ENCODE results near the gene DSE. TPM values are rescaled to one million over a fixed set of nuclear protein-coding genes. Genes with fewer than 3 reads are reported as not detected.

The DSE gene
- total RNA-seq, 1 experiment from 2014 or later, result 38.5 TPM

DNA sequence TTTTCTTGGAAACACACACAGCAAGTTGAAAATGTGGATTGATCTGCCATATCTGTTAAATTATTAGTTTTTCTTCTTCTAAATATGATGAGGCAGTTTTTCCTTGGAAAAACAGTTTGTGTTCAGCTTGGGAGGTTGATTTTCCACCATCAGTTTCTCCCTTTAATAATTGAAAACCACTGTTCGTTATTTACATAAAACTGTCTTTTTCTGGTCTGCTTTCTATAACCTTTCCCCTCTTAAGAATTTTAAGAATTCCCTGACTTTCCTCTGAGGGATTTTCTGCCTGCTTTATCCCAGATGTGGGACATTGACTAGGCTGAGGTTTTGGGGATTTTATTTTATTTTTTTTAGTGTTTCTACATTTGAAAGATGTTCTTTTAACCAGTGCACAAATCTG lies 27.2 kb downstream of the DSE start:
- H3K4me1 ChIP-seq (ENCODE audit: control insufficient read depth in 1 of 2, insufficient read depth in 2 of 2, low read length in 2 of 2), result peaks cover 4 to 9% of the 10 kb centered on the region in 2 experiments; a peak in 2 of 4 replicates
- no peak for DNase-seq (ENCODE audit: low read depth, low spot score)
- peaks cover 37% of the 10 kb centered on the region; the same call in 1 of the 2 replicates for H3K79me2 ChIP-seq (ENCODE audit: insufficient read depth, low read length)
- no peak overlapping the region for H3K27ac ChIP-seq (ENCODE audit: low read depth, low read length)
- no peaks in the 10 kb centered on the region for H3K9me2 ChIP-seq (ENCODE audit: insufficient read depth)
- TF ChIP-seq EZH2 (IDR thresholded peaks at IDR 0.05) (no peak), CTCF (IDR thresholded peaks at IDR 0.05 in 2 of 3, conservative IDR thresholded peaks at IDR 0.05 in 1 of 3; ENCODE audit: borderline replicate concordance in 1 of 3, insufficient read depth in 1 of 3, low read depth in 2 of 3, low read length in 2 of 3) (no peak), ZFX (IDR thresholded peaks at IDR 0.05) (no peak), POLR2AphosphoS5 (IDR thresholded peaks at IDR 0.05; ENCODE audit: low read depth, low read length) (no peak), EZH2phosphoT487 (IDR thresholded peaks at IDR 0.05; ENCODE audit: borderline replicate concordance) (no peak), FOSL1 (IDR thresholded peaks at IDR 0.05; ENCODE audit: low read depth) (no peak), EGR1 (IDR thresholded peaks at IDR 0.05; ENCODE audit: low read depth) (no peak), TCF7L2 (IDR thresholded peaks at IDR 0.05; ENCODE audit: borderline replicate concordance, extremely low read depth, insufficient read depth, insufficient read length) (no peak), JUND (IDR thresholded peaks at IDR 0.05) (no peak), SRF (IDR thresholded peaks at IDR 0.05; ENCODE audit: low read depth) (no peak), YY1 (IDR thresholded peaks at IDR 0.05; ENCODE audit: extremely low read depth, insufficient replicate concordance, low read depth, low read length) (no peak), ELF1 (IDR thresholded peaks at IDR 0.05; ENCODE audit: borderline replicate concordance, low read depth) (no peak), ZNF274 (IDR thresholded peaks at IDR 0.05; ENCODE audit: low read depth, low read length) (no peak), CEBPB (IDR thresholded peaks at IDR 0.05; ENCODE audit: low read depth) (no peak), POLR2A (IDR thresholded peaks at IDR 0.05; ENCODE audit: borderline replicate concordance, extremely low read depth, insufficient read depth, insufficient read length) (no peak), RAD21 (IDR thresholded peaks at IDR 0.05; ENCODE audit: low read depth) (no peak)
- TF ChIP-seq, protein P1, sequence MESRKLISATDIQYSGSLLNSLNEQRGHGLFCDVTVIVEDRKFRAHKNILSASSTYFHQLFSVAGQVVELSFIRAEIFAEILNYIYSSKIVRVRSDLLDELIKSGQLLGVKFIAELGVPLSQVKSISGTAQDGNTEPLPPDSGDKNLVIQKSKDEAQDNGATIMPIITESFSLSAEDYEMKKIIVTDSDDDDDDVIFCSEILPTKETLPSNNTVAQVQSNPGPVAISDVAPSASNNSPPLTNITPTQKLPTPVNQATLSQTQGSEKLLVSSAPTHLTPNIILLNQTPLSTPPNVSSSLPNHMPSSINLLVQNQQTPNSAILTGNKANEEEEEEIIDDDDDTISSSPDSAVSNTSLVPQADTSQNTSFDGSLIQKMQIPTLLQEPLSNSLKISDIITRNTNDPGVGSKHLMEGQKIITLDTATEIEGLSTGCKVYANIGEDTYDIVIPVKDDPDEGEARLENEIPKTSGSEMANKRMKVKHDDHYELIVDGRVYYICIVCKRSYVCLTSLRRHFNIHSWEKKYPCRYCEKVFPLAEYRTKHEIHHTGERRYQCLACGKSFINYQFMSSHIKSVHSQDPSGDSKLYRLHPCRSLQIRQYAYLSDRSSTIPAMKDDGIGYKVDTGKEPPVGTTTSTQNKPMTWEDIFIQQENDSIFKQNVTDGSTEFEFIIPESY (IDR thresholded peaks at IDR 0.05; ENCODE audit: extremely low read depth, insufficient replicate concordance, low read length), result no peak
- H2AFZ ChIP-seq (ENCODE audit: low read depth, low read length, poor library complexity, severe bottlenecking), result no peak overlapping the region
- intact Hi-C loops (cut with micrococcal nuclease), result no loop called here
- CTCF ChIA-PET, result no interaction called here
- H3K36me3 ChIP-seq (ENCODE audit: control insufficient read depth in 1 of 2, insufficient read depth in 2 of 2, low read length in 2 of 2), result peaks cover 0 to 5% of the 10 kb centered on the region in 2 experiments; a peak in 1 of 4 replicates
- H3K27me3 ChIP-seq (ENCODE audit: insufficient read depth, low read length), result no peaks in the 10 kb centered on the region
- no peaks in the 10 kb centered on the region for H4K20me1 ChIP-seq (ENCODE audit: insufficient read depth)
- RAD21 ChIA-PET (ENCODE audit: low non-redundant PET in 1 of 2, low total read pairs in 2 of 2, uncharacterized antibody in 2 of 2, unreplicated experiment in 2 of 2), result no interaction called here
- no peak for ATAC-seq
- no peak overlapping the region for H3K4me3 ChIP-seq (replicated peaks in 1 of 2; ENCODE audit: low read depth in 1 of 2, low read length in 2 of 2)
- POLR2A ChIA-PET, result no interaction called here
- no peak overlapping the region for H3K9ac ChIP-seq (ENCODE audit: low read length)
- no peaks in the 10 kb centered on the region for H3K9me3 ChIP-seq (ENCODE audit: control insufficient read depth in 1 of 2, insufficient read depth in 1 of 2, low read depth in 1 of 2, low read length in 2 of 2)
- H3K4me2 ChIP-seq (ENCODE audit: low read length), result 0 out of 2 replicates have a peak overlapping the region, but pooled peaks have one; percentile 17
- no TSS peak for BruUV-seq (replicated peaks)
